ENCODE results near the gene MUC20.
"Not testable (repeated sequence)": the region's sequence is repeated elsewhere in the genome, so short reads cannot be mapped to it uniquely, and the experiment has no call there.

MUC20 gene

GRCh38 chr3:195700319-195700718 is 20.5 kb upstream of the MUC20 start:
- Mint-ChIP-seq H3K4me1 (peaks cover 6% of the 10 kb centered on the region), H3K27me3 (no peaks in the 10 kb centered on the region), H3K36me3 (peaks cover 32% of the 10 kb centered on the region), H3K9me3 (no peaks in the 10 kb centered on the region), H3K27ac (no peak overlapping the region), H3K4me3 (no peak overlapping the region)
- no peak for ATAC-seq

- peaks cover 26% of the 10 kb centered on the region for H3K36me3 Mint-ChIP-seq
- no peak overlapping the region for H3K27ac Mint-ChIP-seq
- no peak for ATAC-seq
- no peaks in the 10 kb centered on the region for H3K27me3 Mint-ChIP-seq
- H3K4me3 Mint-ChIP-seq, result no peak overlapping the region
- peaks cover under 1% of the 10 kb centered on the region for H3K4me1 Mint-ChIP-seq
- no peaks in the 10 kb centered on the region for H3K9me3 Mint-ChIP-seq
Observed at GRCh38 chr3:195701042-195701915, 19.5 kb upstream of the MUC20 start.

- Mint-ChIP-seq H3K4me3 (no peak overlapping the region), H3K36me3 (peaks cover 5% of the 10 kb centered on the region), H3K27ac (no peak overlapping the region), H3K9me3 (no peaks in the 10 kb centered on the region), H3K4me1 (no peaks in the 10 kb centered on the region), H3K27me3 (no peaks in the 10 kb centered on the region)
- ATAC-seq, result no peak
Observed at GRCh38 chr3:195703776-195704175, 17.0 kb upstream of the MUC20 start.

GRCh38 chr3:195704433-195704999 is 16.3 kb upstream of the MUC20 start:
- Mint-ChIP-seq H3K27ac (no peak overlapping the region), H3K9me3 (no peaks in the 10 kb centered on the region), H3K4me1 (peaks cover 7% of the 10 kb centered on the region), H3K36me3 (peaks cover 8% of the 10 kb centered on the region), H3K27me3 (no peaks in the 10 kb centered on the region), H3K4me3 (no peak overlapping the region)
- no peak for ATAC-seq

- H3K36me3 Mint-ChIP-seq, result peaks cover 17% of the 10 kb centered on the region
- H3K4me1 Mint-ChIP-seq, result peaks cover 7% of the 10 kb centered on the region
- no peaks in the 10 kb centered on the region for H3K27me3 Mint-ChIP-seq
- peak; percentile 34 for ATAC-seq
- H3K4me3 Mint-ChIP-seq, result no peak overlapping the region
- no peaks in the 10 kb centered on the region for H3K9me3 Mint-ChIP-seq
- no peak overlapping the region for H3K27ac Mint-ChIP-seq
Observed at GRCh38 chr3:195705081-195705991, 15.4 kb upstream of the MUC20 start.

GRCh38 chr3:195708061-195708460 is 12.7 kb upstream of the MUC20 start:
- no peaks in the 10 kb centered on the region for H3K9me3 Mint-ChIP-seq
- no peaks in the 10 kb centered on the region for H3K27me3 Mint-ChIP-seq
- no peak overlapping the region for H3K4me3 Mint-ChIP-seq
- H3K4me1 Mint-ChIP-seq, result peaks cover 7% of the 10 kb centered on the region
- peaks cover 39% of the 10 kb centered on the region for H3K36me3 Mint-ChIP-seq
- no peak overlapping the region for H3K27ac Mint-ChIP-seq
- no peak for ATAC-seq

- H3K4me1 Mint-ChIP-seq, result peaks cover 7% of the 10 kb centered on the region
- H3K4me3 Mint-ChIP-seq, result no peak overlapping the region
- no peaks in the 10 kb centered on the region for H3K27me3 Mint-ChIP-seq
- H3K27ac Mint-ChIP-seq, result no peak overlapping the region
- peaks cover 39% of the 10 kb centered on the region for H3K36me3 Mint-ChIP-seq
- no peaks in the 10 kb centered on the region for H3K9me3 Mint-ChIP-seq
- ATAC-seq, result peak; percentile 59
Observed at GRCh38 chr3:195708626-195709481, 11.9 kb upstream of the MUC20 start.

- Mint-ChIP-seq H3K27me3 (no peaks in the 10 kb centered on the region), H3K36me3 (peaks cover 46% of the 10 kb centered on the region), H3K4me3 (no peak overlapping the region), H3K4me1 (peaks cover 7% of the 10 kb centered on the region), H3K27ac (no peak overlapping the region), H3K9me3 (no peaks in the 10 kb centered on the region)
- no peak for ATAC-seq
Observed at GRCh38 chr3:195709676-195710085, 11.1 kb upstream of the MUC20 start.

- not testable (repeated sequence) for ATAC-seq, H3K27me3 Mint-ChIP-seq, H3K27ac Mint-ChIP-seq, H3K4me3 Mint-ChIP-seq, H3K9me3 Mint-ChIP-seq, H3K4me1 Mint-ChIP-seq
- H3K36me3 Mint-ChIP-seq, result peaks cover 52% of the 10 kb centered on the region
Observed at GRCh38 chr3:195710126-195710905, 10.5 kb upstream of the MUC20 start.

GRCh38 chr3:195711091-195711812 is 9.5 kb upstream of the MUC20 start:
- not testable (repeated sequence) for H3K27me3 Mint-ChIP-seq, H3K9me3 Mint-ChIP-seq, ATAC-seq, H3K4me3 Mint-ChIP-seq, H3K27ac Mint-ChIP-seq
- Mint-ChIP-seq H3K4me1 (peaks cover 13% of the 10 kb centered on the region), H3K36me3 (peaks cover 60% of the 10 kb centered on the region)

GRCh38 chr3:195711813-195712534 is 8.8 kb upstream of the MUC20 start:
- Mint-ChIP-seq H3K4me1 (peaks cover 19% of the 10 kb centered on the region), H3K27ac (no peak overlapping the region), H3K27me3 (no peaks in the 10 kb centered on the region), H3K9me3 (peaks cover 2% of the 10 kb centered on the region), H3K4me3 (no peak overlapping the region), H3K36me3 (peaks cover 60% of the 10 kb centered on the region)
- ATAC-seq, result no peak

GRCh38 chr3:195712535-195712910 is 8.3 kb upstream of the MUC20 start:
- H3K4me3 Mint-ChIP-seq, H3K27me3 Mint-ChIP-seq, ATAC-seq, H3K9me3 Mint-ChIP-seq, H3K27ac Mint-ChIP-seq: not testable (repeated sequence)
- Mint-ChIP-seq H3K36me3 (peaks cover 60% of the 10 kb centered on the region), H3K4me1 (peaks cover 24% of the 10 kb centered on the region)

- not testable (repeated sequence) for H3K4me3 Mint-ChIP-seq, ATAC-seq
Observed at GRCh38 chr3:195713150-195713549, 7.6 kb upstream of the MUC20 start.

More at GRCh38 chr3:195713150-195713549, 7.6 kb upstream of the MUC20 start:
- H3K9me3 Mint-ChIP-seq, H3K27ac Mint-ChIP-seq, H3K27me3 Mint-ChIP-seq: not testable (repeated sequence)
- Mint-ChIP-seq H3K4me1 (peaks cover 24% of the 10 kb centered on the region), H3K36me3 (peaks cover 60% of the 10 kb centered on the region)

Data from stimulated activated memory B cell treated with anti-CD40 and anti-IgM and Interleukin-4, amounts not matched to agents 10 μg/mL and 1 μg/mL and 100 μg/mL, for 72 hours (primary cell).